GM19035 (cell line): ENCODE results near the gene REPS1.
"Not testable (repeated sequence)": the region's sequence is repeated elsewhere in the genome, so short reads cannot be mapped to it uniquely, and the experiment has no call there.

Experiments used
- ATAC-seq: cut with Tn5 transposase; IDR thresholded peaks from one replicate; pipeline ENCODE4 v1.9.1; 2021; ENCODE audit not compliant: unreplicated experiment

The REPS1 gene, protein sequence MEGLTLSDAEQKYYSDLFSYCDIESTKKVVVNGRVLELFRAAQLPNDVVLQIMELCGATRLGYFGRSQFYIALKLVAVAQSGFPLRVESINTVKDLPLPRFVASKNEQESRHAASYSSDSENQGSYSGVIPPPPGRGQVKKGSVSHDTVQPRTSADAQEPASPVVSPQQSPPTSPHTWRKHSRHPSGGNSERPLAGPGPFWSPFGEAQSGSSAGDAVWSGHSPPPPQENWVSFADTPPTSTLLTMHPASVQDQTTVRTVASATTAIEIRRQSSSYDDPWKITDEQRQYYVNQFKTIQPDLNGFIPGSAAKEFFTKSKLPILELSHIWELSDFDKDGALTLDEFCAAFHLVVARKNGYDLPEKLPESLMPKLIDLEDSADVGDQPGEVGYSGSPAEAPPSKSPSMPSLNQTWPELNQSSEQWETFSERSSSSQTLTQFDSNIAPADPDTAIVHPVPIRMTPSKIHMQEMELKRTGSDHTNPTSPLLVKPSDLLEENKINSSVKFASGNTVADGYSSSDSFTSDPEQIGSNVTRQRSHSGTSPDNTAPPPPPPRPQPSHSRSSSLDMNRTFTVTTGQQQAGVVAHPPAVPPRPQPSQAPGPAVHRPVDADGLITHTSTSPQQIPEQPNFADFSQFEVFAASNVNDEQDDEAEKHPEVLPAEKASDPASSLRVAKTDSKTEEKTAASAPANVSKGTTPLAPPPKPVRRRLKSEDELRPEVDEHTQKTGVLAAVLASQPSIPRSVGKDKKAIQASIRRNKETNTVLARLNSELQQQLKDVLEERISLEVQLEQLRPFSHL

DNA sequence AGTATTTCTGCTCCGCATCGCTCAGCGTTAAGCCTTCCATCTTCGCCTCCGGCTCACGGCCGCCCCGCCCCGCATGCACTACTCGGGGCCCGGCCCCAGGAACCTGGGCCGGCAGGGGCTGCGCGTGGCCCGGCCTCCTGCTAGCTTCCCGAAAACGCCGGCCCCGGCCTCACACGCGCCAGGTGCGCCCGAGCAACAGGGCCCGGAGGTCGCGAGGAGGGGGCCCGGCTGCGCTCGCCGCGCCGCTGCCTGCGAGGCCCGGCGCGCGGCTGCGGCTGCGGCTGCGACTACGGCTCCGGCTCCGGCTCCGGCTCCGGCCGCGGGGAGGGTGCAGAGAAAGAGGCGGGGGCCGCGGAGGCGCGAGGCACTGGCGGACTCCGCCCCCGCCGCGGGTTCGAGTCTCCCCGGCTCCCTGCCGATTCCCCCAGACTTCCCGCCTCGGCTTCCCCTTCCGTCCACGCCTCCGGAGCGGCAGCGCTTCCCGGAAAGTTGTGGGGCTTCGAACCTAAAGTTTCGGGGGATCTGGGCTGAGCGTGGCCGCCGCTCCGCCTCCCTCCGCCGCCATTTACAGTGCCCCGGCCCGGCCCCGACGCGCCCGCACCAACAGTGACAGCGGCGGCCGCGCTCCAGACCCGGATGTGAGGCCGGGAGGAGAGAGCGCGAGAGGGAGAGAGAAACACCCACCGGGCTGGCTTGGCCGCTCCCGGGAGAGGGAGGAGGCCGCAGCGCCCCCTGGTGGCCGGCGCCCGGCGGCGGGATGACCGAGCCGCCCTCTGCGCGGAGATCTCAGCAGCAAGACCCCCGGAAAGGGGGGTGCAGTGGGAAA, at the start of gene REPS1:
Gene REPS1, minus strand, starts transcription at position 611 of the 826 bp plus-strand sequence. Its CDS starts 571 bp downstream, at position 40.
- ATAC-seq, result peak; percentile 83

DNA sequence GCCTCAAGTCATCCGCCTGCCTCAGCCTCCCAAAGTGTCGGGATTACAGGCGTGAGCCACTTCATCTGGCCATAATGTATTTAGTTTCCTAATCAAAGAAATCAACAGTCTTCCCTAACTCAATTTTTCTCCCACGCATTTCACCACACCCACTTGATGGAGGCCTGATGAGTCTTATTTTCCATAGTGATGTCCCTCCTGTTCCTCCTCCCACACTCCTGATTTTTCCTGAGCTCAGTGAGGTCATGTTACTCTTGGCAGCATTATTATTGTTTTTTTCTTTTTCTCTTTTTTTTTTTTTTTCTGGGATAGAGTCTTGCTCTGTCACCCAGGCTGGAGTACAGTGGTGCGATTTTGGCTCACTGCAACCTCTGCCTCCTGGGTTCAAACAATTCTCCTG, 49.4 kb upstream of the REPS1 start:
- no peak for ATAC-seq

DNA sequence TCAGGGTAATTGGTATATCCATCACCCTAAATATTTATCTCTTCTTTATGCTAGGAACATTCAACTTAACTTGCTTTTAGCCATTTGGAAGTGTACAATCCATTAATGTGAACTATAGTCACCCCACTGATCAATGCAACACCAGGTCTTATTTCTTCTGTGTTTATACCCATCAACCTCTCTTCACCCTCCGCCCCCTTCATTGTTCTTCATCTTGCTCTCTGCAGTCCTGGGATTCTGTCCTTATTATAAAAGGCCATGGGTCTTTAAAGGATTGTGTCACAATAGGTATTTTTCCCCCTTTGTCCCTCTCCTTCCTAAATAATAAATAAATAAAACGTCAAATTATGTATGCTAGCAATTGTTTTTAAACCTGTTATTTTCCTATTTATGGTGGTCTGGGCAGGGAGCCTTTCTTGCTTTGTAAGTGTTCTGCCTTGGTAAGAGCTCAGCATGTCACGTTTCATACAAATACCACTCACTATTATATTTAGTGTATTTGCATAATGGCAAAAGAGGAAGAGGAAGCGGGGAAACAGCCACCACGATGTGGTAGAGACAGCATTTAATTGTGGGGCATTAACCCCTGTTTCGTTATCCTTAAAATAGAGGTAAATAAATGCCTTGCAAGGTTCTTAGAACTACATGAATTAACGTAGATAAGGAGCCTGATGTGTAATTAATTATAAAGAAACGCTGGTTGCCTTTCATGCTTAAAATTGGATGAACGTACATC, 42.3 kb upstream of the REPS1 start:
- peak; percentile 52 for ATAC-seq

DNA sequence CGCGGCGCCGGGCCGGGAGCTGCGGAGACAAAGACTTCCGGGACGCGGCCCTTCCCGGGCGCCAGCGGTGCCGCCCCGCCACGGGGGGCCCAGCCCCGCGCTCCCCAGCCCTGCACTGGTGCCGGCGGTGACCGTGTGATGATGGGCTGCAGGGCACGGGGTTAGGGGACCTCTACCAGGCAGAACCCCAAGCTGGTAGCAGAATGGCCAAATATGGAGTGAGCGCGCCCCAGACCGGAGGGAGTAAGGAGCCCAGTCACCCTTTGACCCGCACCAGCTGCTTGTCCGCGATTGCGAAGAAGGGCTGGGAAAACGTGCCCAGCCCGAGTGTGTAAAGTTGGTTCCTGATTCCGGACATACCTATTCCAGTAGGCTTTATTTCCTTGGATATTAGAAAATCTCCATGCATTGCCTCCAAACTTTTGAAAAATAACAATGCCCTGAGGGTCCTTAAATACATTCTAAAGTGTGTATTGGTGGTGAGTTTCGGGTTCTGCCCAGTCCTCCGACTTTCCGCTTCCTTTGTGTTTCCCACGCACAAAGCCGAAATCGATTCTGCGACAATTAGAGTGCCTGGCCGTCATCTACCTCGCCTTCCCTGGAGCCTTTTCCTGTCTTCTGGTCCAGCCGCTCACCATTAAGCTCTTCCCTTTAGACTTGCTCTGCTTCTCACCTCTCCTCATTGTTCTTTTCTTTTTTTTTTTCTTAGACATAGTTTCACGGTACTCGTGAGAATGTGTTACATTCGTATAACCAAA, 41.6 kb upstream of the REPS1 start:
- peak; percentile 36 for ATAC-seq

DNA sequence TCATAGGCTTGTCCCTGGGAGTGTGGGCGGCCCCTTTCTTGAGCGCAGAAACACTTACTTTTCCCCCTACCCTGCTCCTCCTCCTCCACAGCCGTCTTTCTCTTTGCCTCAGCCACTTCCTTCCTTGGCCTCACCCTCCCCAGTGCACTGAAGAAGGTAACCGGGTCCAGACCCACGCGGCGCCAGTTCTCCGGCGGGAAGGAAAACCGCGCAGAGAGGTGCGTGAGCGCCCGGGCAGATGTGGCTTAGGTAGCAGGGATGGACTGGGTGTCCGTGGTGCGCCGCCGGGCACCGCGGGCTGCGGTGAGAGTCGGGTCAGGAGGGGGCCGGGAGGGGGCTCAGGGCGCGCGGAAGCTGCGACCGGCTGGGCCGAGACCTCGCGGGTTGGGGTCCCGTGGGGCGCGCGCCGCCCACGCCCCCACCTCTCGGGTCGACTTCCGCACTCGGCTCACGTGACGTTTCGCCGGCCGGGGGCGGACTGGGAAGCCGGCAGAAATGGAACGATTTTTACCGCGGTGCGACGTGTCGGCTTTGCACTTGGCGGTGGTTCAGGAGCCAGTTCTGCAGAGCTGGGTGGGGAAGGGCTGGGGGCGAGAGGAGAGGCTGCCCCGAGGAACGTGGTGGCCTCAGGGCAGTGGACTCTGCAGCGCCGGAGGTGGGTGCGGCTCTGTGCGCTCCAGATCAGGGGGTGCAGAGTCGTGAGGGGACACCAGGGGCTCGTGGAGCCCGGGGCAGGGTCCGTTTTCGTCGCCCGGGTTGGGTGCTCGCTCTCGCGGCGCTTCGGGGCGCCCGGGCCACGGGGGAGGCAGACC, 40.8 kb upstream of the REPS1 start, which contains the start of gene ABRACL:
Gene ABRACL, plus strand, starts transcription at position 88 of the 812 bp plus-strand sequence. CDS start 5,416 bp downstream, outside the sequence.
- ATAC-seq, result peak; percentile 48

DNA sequence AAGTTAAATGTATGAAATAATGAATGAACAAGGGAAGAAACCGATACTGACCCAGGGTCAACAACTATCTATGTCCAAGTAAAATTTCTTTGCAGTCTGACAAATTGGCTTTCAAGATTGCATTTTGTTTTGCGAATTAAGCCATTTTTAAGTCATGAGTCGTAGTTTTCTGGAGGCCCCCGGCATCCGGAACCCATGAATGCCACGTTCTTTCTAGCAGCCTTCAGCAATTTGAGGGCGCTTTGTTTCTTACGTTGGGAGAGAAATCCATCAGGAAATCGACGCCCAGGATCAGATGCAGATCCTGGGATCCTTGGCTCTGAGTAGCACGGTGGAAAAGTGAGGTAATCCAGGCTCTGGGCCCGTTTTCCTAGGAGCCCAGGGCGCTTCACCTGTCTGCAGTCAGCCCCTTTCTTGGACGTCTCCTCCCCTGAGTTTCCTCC, 40.2 kb upstream of the REPS1 start:
- ATAC-seq, result no peak

DNA sequence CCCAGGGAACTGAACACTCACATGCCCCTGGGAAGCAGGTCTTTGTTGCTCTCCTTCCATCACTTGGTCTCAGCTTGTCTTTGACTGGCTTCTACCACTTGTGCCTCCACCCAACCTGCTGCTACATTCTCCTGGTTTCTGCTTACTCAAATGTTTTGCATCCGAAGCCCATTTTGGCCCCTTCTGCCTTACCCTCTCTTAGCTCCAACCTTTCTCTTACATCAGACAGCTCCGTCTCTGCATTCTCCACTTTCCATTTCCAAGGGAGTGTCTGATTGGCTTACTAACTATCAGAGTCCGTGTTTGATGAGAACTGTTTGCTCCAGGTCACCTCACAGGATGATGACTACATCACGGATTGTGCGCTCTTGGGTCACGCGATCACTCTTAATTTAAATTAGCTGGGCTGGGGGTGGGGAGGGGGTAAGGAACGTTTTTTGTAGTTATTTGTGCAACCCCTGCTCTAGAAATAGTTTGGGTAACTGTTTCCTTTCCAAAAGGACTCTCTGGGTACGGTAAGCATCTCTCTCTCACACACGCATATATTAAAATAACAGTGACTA, 39.6 kb upstream of the REPS1 start:
- no peak for ATAC-seq

DNA sequence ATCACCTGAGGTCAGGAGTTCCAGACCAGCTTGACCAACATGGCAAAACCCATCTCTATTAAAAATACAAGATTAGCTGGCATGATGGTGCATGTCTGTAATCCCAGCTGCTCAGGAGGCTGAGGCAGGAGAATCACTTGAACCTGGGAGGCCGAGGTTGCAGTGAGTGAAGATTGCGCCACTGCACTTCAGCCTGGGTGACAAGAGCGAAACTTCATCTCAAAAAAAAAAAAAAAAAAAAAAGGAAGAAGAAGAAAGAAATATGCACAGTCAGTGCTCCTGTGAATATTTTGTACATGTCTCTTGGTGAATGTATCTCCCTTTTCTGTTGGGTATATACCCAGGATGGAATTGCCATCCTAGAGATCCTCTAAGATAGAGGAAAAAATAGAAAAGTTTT, 37.4 kb upstream of the REPS1 start:
- not testable (repeated sequence) for ATAC-seq

DNA sequence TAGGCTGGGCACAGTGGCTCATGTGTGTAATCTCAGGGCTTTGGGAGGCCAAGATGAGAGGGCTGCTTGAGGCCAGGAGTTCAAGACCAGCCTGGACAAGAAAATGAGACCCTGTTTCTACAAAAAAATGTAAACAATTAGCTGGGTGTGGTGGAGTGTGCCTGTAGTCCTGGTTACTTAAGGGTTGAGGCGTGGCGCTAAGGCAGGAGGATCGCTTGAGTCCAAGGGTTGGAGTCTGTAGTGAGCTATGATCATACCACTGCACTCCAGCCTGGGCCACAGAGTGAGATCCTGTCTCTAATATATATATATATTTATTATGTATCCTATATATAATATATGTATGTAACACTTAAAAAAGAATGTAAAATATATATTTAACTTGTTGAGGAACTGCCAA, 32.6 kb upstream of the REPS1 start:
- ATAC-seq, result no peak

DNA sequence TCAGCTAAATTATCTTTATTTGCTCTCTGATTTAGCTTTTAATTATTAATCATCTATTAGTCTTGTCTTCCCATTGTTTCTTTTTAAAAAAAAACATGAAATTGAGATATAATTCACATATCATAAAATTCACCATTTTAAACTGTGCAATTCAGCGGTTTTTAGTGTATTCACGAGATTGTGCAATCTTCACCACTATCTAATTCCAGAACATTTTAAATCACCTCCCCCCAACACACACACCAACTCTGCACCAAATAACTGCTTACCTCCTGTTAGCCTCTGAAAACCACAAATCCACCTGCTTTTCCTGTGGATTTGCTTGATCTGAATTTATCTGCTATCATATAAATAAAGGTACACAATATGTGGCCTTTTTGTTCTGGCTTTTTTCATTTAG, 31.7 kb upstream of the REPS1 start:
- no peak for ATAC-seq

DNA sequence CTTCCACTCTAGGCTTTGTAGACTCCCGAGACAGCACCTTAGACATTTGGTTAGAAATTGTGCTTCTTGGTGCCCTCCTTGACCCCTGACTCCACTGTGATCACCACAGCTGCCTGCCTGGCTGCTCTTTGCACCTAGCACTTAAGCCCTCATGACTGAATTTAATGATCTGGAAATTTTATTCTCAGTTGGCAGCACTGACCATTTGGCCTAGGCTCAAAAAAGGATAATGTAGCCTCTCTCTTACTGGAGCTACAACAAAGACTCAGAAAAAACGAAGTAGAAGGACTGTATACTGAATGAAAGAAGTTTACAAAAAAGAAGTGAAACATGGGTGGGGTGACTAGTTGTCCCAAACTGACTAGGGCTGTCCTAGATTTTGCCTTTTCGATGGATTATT, 29.2 kb upstream of the REPS1 start:
- no peak for ATAC-seq

DNA sequence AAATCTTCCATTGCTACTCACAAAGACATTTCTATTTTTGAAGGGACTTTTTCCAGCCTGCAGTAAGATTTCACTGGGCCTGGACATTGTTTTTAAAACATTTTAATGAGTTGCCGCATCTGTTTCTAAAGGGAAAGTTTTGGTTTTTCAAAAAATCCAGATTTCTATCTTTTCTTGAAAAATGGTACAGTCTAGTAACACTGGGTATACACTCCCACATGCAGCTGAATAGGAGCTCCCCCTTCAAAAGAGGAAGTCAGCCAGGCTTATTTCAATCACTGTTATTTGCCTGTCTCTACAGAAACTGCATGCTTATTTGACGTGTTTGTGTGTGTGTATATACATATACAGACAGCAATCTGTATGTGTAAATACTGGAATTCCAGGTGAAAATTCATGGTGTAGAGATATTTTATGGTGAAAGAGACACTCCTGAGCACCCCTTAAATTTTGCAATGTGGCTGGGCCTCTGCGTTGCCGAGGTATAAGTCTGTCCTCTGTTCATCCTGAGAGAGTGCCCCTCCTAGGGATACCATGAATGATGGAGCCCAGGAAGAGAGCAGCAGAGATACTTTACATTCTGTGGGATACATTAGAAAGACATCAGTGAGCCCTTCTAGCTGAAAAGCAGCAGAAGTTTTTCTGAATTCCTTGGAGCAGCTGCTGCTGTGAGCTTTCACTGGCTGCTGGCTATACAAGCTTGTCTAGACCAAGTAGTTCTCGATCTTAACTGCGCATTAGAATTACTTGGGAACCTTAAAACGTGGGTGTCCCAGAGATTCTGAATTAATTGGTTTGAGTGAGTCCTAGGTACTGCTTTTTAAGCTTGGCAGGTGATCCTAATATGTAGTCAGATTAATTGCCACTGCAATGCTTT, 28.5 kb upstream of the REPS1 start:
- peak; percentile 94 for ATAC-seq

DNA sequence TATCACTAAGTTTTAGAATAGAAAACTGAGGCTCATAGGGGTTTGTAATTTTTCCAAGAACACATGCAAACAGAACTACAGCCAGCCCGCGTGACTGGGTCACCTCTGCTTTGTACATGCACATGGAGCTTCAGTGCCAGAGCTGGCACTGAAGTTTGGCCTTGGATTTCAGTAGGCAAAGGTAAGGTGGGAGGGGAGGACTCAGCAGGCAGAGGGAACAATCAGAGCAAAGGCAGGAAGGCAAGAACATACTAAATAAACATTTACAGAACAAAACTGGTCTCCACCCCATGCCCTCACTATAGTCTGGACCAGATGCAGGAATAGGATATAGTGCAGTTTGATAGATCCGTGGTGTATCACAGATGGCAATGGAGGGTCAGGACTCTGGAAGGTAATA, 26.9 kb upstream of the REPS1 start:
- ATAC-seq, result no peak

DNA sequence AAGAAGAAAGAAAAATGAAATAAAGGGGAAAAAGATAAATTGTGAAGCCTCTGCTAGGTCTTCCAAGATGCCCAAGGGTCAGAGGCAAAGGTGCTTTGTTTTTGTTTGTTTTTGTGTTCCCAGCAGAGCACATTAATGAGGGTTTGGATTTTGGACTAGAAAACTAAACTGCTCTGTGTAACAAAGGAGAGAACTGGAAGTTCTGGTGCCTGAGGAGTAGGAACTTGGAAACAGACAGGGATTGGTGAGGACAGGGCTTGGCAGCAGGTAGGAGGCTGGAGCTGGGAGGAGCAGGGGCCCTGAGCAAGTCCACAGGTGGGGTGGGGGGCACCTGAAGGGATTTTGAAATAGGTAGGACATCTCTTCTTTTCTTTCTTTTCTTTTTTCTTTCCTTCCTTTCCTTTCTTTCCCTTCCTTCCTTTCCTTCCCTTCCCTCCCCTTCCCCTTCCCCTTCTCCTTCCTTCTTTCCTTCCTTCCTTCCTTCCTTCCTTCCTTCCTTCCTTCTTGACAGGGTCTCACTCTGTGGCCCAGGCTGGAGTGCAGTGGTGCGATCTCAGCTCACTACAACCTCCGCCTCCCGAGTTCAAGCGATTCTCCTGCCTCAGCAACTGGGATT, 25.2 kb upstream of the REPS1 start:
- no peak for ATAC-seq

DNA sequence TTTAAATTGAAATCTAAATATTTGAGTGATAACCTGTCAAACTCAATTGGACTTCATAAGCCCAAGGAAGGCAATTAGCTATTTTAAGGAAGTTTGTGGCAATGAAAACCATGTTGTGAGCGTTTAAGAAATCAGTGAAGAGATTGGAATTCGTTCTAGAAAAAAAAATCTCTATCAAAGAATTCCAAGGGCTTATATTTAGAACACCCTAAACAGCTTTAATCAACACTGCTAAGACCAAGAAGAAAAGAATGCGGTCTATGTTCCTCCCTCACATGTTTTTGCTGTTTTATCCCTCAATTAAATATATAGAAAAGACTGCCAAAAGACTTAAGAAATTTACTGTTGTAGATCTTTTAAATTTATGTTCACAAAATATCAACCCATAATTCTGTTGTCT, 23.9 kb upstream of the REPS1 start:
- no peak for ATAC-seq

DNA sequence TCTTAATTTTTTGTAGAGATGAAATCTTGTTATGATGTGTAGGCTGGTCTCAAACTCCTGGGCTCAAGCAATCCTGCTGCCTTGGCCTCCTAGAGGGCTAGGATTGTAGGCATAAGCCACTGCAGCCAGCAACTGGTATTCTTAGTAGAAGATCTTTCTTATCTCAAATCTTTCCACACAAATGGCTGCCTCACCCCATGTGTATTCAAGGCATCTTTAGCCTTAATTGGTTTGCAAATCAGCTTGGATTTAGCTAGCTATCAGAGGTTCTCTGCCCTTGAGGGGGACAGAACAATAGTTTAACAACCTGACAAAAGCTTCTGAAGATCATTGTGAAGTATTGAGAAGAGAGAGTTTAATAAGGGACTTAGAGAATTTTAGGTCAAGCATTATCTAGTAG, 22.6 kb upstream of the REPS1 start:
- no peak for ATAC-seq

DNA sequence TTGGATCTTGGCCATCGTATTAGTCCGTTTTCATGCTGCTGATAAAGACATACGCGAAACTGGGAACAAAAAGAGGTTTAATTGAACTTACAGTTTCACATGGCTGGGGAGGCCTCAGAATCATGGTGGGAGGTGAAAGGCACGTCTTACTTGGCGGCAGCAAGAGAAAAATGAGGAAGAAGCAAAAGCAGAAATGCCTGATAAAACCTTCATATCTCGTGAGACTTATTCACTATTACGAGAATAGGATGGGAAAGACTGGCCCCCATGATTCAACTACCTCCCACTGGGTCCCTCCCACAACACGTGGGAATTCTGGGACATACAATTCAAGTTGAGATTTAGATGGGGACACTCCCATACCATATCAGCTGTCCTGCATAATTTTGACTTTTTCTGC, 20.1 kb upstream of the REPS1 start:
- ATAC-seq, result no peak
